GM23338 (cell line): ENCODE data around the gene CDC25B.

Experiments
- CREB1 ChIP-seq: fragments of 250-450 bp; sonication (Bioruptor Pico); IDR thresholded peaks from 2 replicates; pipeline ENCODE4 v1.5.0; 2020; ENCODE audit warnings: low read depth, mild to moderate bottlenecking, moderate library complexity
- CTCF ChIP-seq, 2 experiments: fragments of 200-600 bp in 1 of 2; sonication (generic) in 1 of 2; conservative IDR thresholded peaks; 2 replicates each; pipeline versions ENCODE4 v1.5.1 to v1.6.1; 2016 to 2017; ENCODE audit warnings: antibody characterized with exemption in 2 of 2, low read depth in 2 of 2, mild to moderate bottlenecking in 2 of 2, moderate library complexity in 1 of 2
- EZH2 ChIP-seq: fragments of 200-600 bp; sonication (generic); IDR thresholded peaks from one replicate; pipeline ENCODE4 v1.8.0; 2017; ENCODE audit warnings: antibody characterized with exemption, mild to moderate bottlenecking, low read depth; ENCODE audit not compliant: unreplicated experiment
- EZH2phosphoT487 ChIP-seq: fragments of 200-600 bp; sonication (generic); IDR thresholded peaks from one replicate; pipeline ENCODE4 v1.8.1; 2018; ENCODE audit warnings: antibody characterized with exemption; ENCODE audit not compliant: unreplicated experiment
- JUNB ChIP-seq: IDR thresholded peaks from one replicate; pipeline ENCODE4 v1.6.1; 2016; ENCODE audit warnings: antibody characterized with exemption; ENCODE audit not compliant: unreplicated experiment
- NANOG ChIP-seq: IDR thresholded peaks from 2 replicates; pipeline ENCODE4 v1.6.1; 2016; ENCODE audit warnings: antibody characterized with exemption, borderline replicate concordance
- POLR2AphosphoS5 ChIP-seq: IDR thresholded peaks from 2 replicates; pipeline ENCODE4 v1.6.1; 2016; ENCODE audit warnings: antibody characterized with exemption, low read depth
- REST ChIP-seq: IDR thresholded peaks from one replicate; pipeline ENCODE4 v1.6.1; 2018; ENCODE audit warnings: antibody characterized with exemption; ENCODE audit not compliant: unreplicated experiment
- STAT1 ChIP-seq: IDR thresholded peaks from one replicate; pipeline ENCODE4 v1.6.1; 2016; ENCODE audit warnings: antibody characterized with exemption; ENCODE audit not compliant: unreplicated experiment
- ZNF331 ChIP-seq: fragments of 250-450 bp; sonication (Bioruptor Pico); IDR thresholded peaks from 2 replicates; pipeline ENCODE4 v1.5.0; 2020; ENCODE audit warnings: low read depth, mild to moderate bottlenecking, moderate library complexity
- ZNF462 ChIP-seq: fragments of 250-450 bp; sonication (Bioruptor Pico); IDR thresholded peaks from 2 replicates; pipeline ENCODE4 v1.5.0; 2020; ENCODE audit warnings: mild to moderate bottlenecking, moderate library complexity
- TF ChIP-seq, protein P1 (sequence below): IDR thresholded peaks from 2 replicates; pipeline ENCODE4 v1.6.1; 2016; ENCODE audit warnings: antibody characterized with exemption

GRCh38 chr20:3814928-3815495 is 18.9 kb downstream of the CDC25B start:
- TF ChIP-seq CTCF (conservative IDR thresholded peaks at IDR 0.05; ENCODE audit: low read depth in 2 of 2) (no peak), POLR2AphosphoS5 (no peak), REST (no peak), EZH2phosphoT487 (no peak), EZH2 (no peak), CREB1 (CRISPR knock-in tag) (no peak), JUNB (no peak), STAT1 (no peak), ZNF331 (CRISPR knock-in tag) (no peak), NANOG (no peak), ZNF462 (CRISPR knock-in tag) (no peak)
- TF ChIP-seq, protein P1, sequence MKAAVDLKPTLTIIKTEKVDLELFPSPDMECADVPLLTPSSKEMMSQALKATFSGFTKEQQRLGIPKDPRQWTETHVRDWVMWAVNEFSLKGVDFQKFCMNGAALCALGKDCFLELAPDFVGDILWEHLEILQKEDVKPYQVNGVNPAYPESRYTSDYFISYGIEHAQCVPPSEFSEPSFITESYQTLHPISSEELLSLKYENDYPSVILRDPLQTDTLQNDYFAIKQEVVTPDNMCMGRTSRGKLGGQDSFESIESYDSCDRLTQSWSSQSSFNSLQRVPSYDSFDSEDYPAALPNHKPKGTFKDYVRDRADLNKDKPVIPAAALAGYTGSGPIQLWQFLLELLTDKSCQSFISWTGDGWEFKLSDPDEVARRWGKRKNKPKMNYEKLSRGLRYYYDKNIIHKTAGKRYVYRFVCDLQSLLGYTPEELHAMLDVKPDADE, result no peak
